Measurements from ENCODE around the gene CASKIN1.

Gene CASKIN1

DNA sequence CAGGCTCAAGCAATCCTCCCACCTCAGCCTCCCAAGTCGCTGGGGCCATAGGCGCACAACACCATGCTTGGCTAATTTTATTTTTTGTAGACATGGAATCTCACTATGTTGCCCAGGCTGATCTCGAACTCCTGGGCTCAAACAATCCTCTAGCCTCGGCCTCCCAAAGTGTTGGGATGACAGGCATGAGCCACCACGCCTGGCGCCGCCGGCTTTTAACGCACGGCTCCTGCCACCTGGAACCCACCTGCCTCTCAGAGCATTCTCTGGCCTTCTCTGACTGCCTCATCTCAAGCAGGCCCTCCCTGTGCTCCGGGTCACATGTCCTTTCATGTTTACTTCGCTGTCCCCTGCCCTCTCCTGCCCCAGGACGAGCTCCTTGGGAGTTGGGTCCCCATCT, 10.3 kb downstream of the CASKIN1 start:
- Histone ChIP-seq H3K9ac (ENCODE audit: low read length) (no peak overlapping the region), H3K4me3 (ENCODE audit: insufficient read depth, low read length, poor library complexity, severe bottlenecking) (no peak overlapping the region), H3K27ac (ENCODE audit: low read depth, low read length) (no peak overlapping the region), H3K9me3 (ENCODE audit: insufficient read depth, low read length) (no peaks in the 10 kb centered on the region), H3K4me2 (ENCODE audit: low read depth, low read length, poor library complexity, severe bottlenecking) (no peak overlapping the region), H3K27me3 (ENCODE audit: low read length) (no peaks in the 10 kb centered on the region), H3F3A (ENCODE audit: insufficient read depth) (no peaks in the 10 kb centered on the region), H4K20me1 (ENCODE audit: low read depth, low read length) (no peaks in the 10 kb centered on the region; the same call in 1 of the 2 replicates), H3K79me2 (ENCODE audit: insufficient read depth, low read length) (no peaks in the 10 kb centered on the region), H2AFZ (ENCODE audit: low read depth, low read length, severe bottlenecking) (no peak overlapping the region), H3K9me2 (replicated peaks; ENCODE audit: insufficient read depth, low read length) (no peaks in the 10 kb centered on the region), H3K36me3 (ENCODE audit: low read length) (no peaks in the 10 kb centered on the region)
- TF ChIP-seq CTCF (IDR thresholded peaks at IDR 0.05; ENCODE audit: insufficient read depth, low read length, poor library complexity, severe bottlenecking) (no peak), EZH2phosphoT487 (conservative IDR thresholded peaks at IDR 0.05; ENCODE audit: low read length) (no peak)

- H2AFZ ChIP-seq (ENCODE audit: low read depth, low read length, severe bottlenecking): no peak overlapping the region
- no peaks in the 10 kb centered on the region for H3F3A ChIP-seq (ENCODE audit: insufficient read depth)
- no peaks in the 10 kb centered on the region for H3K9me3 ChIP-seq (ENCODE audit: insufficient read depth, low read length)
- no peaks in the 10 kb centered on the region for H3K36me3 ChIP-seq (ENCODE audit: low read length)
- H3K9me2 ChIP-seq (replicated peaks; ENCODE audit: insufficient read depth, low read length): no peaks in the 10 kb centered on the region
- H4K20me1 ChIP-seq (ENCODE audit: low read depth, low read length): no peaks in the 10 kb centered on the region; the same call in 1 of the 2 replicates
- H3K27ac ChIP-seq (ENCODE audit: low read depth, low read length): no peak overlapping the region
- H3K79me2 ChIP-seq (ENCODE audit: insufficient read depth, low read length): no peaks in the 10 kb centered on the region
- H3K9ac ChIP-seq (ENCODE audit: low read length): no peak overlapping the region
- no peaks in the 10 kb centered on the region for H3K27me3 ChIP-seq (ENCODE audit: low read length)
- no peak for TF ChIP-seq EZH2phosphoT487 (conservative IDR thresholded peaks at IDR 0.05; ENCODE audit: low read length)
- no peak for TF ChIP-seq CTCF (IDR thresholded peaks at IDR 0.05; ENCODE audit: insufficient read depth, low read length, poor library complexity, severe bottlenecking)
- H3K4me3 ChIP-seq (ENCODE audit: insufficient read depth, low read length, poor library complexity, severe bottlenecking): no peak overlapping the region
- no peak overlapping the region for H3K4me2 ChIP-seq (ENCODE audit: low read depth, low read length, poor library complexity, severe bottlenecking)
These were observed 11.4 kb downstream of the CASKIN1 start for GRCh38 chr16:2184962-2185361.

DNA sequence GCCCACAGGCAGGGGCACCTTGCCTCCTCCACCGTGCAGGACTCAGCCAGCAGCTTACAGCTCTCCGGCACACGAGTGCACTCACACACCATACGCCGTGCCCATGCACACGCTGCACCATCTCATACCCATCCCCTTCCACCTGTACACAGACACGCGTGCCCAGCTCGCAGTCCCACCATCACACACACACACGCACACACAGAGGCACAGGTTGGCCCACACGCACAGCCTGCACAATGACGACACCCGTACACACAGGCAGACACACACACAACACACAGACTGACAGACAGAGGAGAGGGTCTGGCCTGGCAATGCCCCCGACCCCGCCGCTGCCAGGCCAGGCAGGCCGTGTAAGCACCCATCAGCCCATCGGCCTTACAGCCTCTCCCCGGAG, 12.1 kb downstream of the CASKIN1 start:
- Histone ChIP-seq H4K20me1 (ENCODE audit: low read depth, low read length) (no peaks in the 10 kb centered on the region; the same call in 1 of the 2 replicates), H3K36me3 (ENCODE audit: low read length) (no peaks in the 10 kb centered on the region), H3F3A (ENCODE audit: insufficient read depth) (no peaks in the 10 kb centered on the region), H3K9ac (ENCODE audit: low read length) (no peak overlapping the region), H3K4me3 (ENCODE audit: insufficient read depth, low read length, poor library complexity, severe bottlenecking) (no peak overlapping the region), H3K27ac (ENCODE audit: low read depth, low read length) (no peak overlapping the region), H3K27me3 (ENCODE audit: low read length) (no peaks in the 10 kb centered on the region), H3K9me3 (ENCODE audit: insufficient read depth, low read length) (no peaks in the 10 kb centered on the region), H2AFZ (ENCODE audit: low read depth, low read length, severe bottlenecking) (no peak overlapping the region), H3K9me2 (replicated peaks; ENCODE audit: insufficient read depth, low read length) (no peaks in the 10 kb centered on the region), H3K79me2 (ENCODE audit: insufficient read depth, low read length) (no peaks in the 10 kb centered on the region), H3K4me2 (ENCODE audit: low read depth, low read length, poor library complexity, severe bottlenecking) (no peak overlapping the region)
- no peak for TF ChIP-seq EZH2phosphoT487 (conservative IDR thresholded peaks at IDR 0.05; ENCODE audit: low read length)
- no peak for TF ChIP-seq CTCF (IDR thresholded peaks at IDR 0.05; ENCODE audit: insufficient read depth, low read length, poor library complexity, severe bottlenecking)
